Esophagus squamous epithelium (tissue), 4 donors: ENCODE data around the gene SLC6A3.

Source experiments
- POLR2A ChIP-seq, 4 donors: fragments of 450-650 bp; IDR thresholded peaks; one replicate each; pipeline ENCODE4 v1.6.1; 2017; ENCODE audit warnings: antibody characterized with exemption in 4 of 4, mild to moderate bottlenecking in 4 of 4, moderate library complexity in 3 of 4
- TF ChIP-seq, protein P1 (sequence below), 6 experiments: fragments of 450-650 bp in 4 of 6; fragments of 200-600 bp in 2 of 6; sonication (generic) in 2 of 6; IDR thresholded peaks; one replicate each; pipeline ENCODE4 v1.5.1; 2016 to 2019; ENCODE audit warnings: antibody characterized with exemption in 6 of 6, mild to moderate bottlenecking in 4 of 6, moderate library complexity in 4 of 6

DNA sequence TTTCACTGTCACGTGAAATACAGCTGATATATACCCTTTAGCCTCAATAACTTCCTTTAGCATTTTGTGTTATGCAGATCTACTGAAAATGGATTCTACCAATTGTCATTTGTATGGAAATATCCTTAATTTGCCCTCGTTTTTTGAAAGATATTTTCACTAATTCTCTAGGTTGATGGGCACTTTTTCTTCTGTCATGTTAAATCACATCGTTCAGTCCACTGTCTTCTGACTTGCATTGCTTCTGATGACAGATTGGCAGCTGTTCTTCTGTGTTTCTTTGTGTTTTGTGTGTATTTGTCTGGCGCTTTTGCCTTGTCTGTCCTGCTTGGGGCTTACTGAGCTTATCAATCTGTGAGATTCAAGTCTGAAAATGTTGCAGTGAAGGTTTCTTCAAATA is 90.7 kb downstream of the SLC6A3 start:
- TF ChIP-seq, protein P1, sequence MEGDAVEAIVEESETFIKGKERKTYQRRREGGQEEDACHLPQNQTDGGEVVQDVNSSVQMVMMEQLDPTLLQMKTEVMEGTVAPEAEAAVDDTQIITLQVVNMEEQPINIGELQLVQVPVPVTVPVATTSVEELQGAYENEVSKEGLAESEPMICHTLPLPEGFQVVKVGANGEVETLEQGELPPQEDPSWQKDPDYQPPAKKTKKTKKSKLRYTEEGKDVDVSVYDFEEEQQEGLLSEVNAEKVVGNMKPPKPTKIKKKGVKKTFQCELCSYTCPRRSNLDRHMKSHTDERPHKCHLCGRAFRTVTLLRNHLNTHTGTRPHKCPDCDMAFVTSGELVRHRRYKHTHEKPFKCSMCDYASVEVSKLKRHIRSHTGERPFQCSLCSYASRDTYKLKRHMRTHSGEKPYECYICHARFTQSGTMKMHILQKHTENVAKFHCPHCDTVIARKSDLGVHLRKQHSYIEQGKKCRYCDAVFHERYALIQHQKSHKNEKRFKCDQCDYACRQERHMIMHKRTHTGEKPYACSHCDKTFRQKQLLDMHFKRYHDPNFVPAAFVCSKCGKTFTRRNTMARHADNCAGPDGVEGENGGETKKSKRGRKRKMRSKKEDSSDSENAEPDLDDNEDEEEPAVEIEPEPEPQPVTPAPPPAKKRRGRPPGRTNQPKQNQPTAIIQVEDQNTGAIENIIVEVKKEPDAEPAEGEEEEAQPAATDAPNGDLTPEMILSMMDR (IDR thresholded peaks at IDR 0.05) = no peak
- TF ChIP-seq POLR2A (IDR thresholded peaks at IDR 0.05) = no peak
